GM18519 (cell line): ENCODE results near the gene CELA3B.
"Not testable (repeated sequence)": the region's sequence is repeated elsewhere in the genome, so short reads cannot be mapped to it uniquely, and the experiment has no call there.

Experiments used
- ATAC-seq: cut with Tn5 transposase; IDR thresholded peaks from one replicate; pipeline ENCODE4 v1.9.1; 2021; ENCODE audit warnings: mild to moderate bottlenecking, moderate library complexity; ENCODE audit not compliant: unreplicated experiment, low FRiP score

CELA3B gene

DNA sequence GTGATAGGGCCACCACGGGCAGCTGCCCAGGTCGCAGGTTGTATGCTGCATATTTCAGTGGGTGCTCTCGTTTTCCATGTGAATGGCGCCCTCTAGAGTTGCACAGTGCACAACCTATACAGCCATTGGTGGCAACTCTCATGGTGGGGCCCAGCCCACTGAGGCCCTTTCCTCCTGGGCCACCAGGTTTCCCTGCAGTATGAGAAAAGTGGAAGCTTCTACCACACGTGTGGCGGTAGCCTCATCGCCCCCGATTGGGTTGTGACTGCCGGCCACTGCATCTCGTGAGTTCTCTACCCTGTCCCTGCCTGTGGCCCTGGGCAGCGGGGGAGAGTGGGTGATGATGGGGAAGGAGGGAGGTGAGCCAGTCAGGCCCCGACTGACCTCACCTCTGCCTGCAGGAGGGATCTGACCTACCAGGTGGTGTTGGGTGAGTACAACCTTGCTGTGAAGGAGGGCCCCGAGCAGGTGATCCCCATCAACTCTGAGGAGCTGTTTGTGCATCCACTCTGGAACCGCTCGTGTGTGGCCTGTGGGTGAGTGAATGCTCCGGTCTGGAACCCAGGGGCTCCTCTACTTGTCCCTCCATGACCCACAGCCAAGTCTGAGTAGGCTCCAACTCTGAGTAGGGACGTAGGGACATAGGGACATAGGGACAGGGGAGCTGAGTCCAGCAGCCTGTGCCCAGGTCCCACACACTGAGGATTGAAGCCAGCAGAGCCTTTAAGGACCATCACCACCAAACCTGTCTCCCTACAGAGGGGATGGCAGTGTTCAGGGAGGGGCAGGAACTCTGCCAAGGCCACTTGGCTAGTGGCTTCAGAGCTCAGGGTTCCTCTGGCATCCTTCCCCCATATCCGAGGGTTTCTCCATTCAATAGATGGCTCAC, 28.7 kb downstream of the CELA3B start:
- not testable (repeated sequence) for ATAC-seq

- not testable (repeated sequence) for ATAC-seq
Measured at GRCh38 chr1:22006736-22007135, 29.9 kb downstream of the CELA3B start.

DNA sequence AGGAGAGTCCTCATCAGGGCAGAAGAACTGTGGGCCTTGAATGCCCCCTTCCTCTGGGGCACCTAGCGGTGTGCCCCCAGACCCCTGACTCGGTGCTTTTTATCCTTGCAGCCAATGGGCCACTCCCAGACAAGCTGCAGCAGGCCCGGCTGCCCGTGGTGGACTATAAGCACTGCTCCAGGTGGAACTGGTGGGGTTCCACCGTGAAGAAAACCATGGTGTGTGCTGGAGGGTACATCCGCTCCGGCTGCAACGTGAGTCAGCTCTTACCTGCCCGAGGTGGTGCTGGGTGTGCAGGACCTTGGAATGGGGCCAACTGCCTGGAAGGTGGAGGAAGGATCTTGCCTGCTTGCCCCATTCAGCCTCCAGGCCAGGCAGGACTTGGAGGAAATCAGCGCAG, 30.4 kb downstream of the CELA3B start:
- not testable (repeated sequence) for ATAC-seq

DNA sequence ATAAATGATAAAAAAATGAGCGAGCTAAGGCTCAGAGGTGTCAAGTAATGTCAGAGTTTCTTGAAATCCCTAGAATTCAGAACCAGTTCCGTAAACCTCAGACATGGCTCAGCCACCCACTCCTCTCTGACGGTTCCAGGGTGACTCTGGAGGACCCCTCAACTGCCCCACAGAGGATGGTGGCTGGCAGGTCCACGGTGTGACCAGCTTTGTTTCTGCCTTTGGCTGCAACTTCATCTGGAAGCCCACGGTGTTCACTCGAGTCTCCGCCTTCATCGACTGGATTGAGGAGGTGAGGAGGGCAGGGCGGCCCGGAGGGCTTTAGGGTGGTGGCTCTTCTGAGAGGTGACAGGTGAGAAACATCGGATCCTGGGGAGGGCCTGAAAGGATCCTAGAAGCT, 32.7 kb downstream of the CELA3B start:
- ATAC-seq = not testable (repeated sequence)

DNA sequence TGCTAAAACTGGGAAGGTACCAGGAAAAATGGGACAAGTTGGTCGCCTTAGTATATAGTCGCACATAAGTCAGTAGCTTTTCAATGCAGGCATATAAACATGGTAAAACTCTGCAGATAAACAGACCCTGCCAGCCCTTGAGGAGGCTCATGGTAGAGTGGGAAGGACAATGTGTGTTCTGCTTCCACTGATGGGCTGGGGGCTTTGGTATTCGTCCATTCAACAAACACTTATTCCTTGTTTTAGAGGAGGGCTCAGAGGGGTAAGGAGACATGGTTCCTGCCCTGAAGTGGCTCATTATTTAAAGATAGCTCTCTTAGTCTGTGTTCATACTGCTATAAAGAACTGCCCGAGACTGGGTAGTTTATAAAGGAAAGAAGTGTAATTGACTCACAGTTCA, 35.9 kb downstream of the CELA3B start:
- not testable (repeated sequence) for ATAC-seq

- not testable (repeated sequence) for ATAC-seq
Measured at GRCh38 chr1:22014575-22015206, 37.9 kb downstream of the CELA3B start.

GRCh38 chr1:22018583-22019559, 42.0 kb downstream of the CELA3B start:
- no peak for ATAC-seq

GRCh38 chr1:22021061-22021460, 44.2 kb downstream of the CELA3B start:
- no peak for ATAC-seq

GRCh38 chr1:22024485-22025367, 47.9 kb downstream of the CELA3B start:
- peak; percentile 25 for ATAC-seq

DNA sequence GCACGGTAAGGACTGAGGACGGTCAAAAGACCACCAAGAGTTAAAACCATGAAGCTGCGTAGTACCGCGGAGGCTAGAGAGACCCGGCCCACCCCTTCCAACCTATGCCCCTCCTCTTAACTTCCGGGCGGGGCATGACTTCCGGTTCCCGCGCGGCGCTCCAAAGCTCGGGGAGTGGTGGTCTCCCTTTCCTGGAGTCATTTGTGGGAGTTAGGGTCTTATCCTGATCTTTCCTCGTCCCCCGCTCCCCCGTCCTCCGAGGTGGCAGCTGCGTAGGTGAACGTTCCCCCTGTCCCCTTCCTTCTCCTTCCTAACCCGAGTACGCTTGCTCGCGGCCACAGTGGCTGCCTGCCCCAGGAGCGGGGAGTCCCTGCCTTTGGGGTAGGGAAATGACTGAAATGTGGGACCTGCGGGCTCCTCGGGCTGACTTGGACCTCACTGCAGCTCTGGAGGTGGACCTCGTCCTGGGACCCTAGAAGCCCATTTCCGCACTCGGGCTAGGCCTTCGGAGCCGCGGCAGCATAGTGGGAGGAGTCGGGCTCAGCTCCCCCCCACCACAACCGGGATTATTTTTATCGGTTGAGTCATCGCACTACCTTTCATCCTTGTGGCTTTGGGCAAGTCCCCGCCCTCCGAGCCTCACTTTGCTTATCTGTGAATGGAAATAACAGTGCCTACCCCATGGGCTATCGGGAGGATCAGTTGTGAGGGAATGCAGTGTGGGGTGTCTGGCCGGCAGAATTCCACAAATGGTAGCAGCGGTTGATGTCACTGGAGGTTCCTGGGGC, 48.7 kb downstream of the CELA3B start:
- peak; percentile 46 for ATAC-seq

DNA sequence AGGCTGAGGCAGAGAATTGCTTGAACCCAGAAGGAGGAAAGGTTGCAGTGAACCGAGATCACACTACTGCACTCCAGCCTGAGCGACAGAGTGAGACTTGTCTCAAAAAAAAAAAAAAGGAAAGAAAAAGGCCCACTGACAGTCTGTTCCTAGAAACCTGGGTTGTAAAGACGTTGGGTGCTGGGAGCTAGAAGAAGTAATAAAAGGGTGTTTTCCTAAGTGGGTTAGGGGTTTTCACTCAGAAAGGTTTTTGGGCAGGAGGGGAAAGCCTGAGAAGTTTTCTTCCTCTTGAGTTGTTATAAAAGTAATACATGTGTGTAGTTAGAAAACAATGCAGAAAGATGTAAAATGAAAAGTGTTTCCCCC, 50.1 kb downstream of the CELA3B start:
- no peak for ATAC-seq

- no peak for ATAC-seq
Measured at GRCh38 chr1:22030057-22030456, 53.2 kb downstream of the CELA3B start.

- no peak for ATAC-seq
Measured at GRCh38 chr1:22030473-22030872, 53.7 kb downstream of the CELA3B start.

GRCh38 chr1:22031214-22031962, 54.6 kb downstream of the CELA3B start:
- ATAC-seq = no peak

DNA sequence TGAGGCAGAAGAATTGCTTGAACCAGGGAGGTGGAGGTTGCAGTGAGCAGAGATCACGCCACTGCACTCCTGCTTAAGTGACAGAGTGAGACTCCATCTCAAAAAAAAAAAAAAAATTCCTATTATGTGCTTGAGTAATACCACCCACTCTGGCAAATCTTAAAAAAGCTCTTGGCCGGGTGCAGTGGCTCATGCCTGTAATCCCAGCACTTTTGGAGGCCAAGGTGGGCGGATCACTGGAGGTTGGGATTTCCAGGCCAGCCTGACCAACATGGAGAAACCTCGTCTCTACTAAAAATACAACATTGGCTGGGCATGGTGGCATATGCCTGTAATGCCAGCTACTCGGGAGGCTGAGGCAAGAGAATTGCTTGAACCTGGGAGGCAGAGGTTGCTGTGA, 58.0 kb downstream of the CELA3B start:
- ATAC-seq = not testable (repeated sequence)

GRCh38 chr1:22037520-22037919, 60.7 kb downstream of the CELA3B start:
- no peak for ATAC-seq

DNA sequence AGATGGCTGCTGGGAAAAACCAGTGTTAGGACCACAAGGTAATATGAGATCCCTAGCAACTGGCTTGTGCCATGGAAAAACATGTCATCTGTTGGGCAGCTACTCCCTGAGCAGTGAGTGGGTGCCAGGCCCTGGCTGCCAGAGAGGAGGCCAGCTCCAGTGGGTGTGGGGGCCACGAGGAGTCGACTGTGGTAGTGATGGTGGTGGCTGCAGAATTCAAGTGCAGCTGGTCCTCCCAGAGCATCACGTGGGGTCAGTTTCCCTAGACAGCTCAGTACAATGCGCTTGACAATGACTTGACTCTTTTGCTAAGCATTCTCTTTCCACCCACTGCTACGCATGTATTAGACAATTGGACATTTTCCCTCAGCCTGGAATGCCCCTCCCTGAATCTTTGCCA, 61.2 kb downstream of the CELA3B start:
- ATAC-seq = no peak
